Mucosa of descending colon (tissue), 3 donors: Measurements from ENCODE around the gene BNC1. TPM values are rescaled to one million over a fixed set of nuclear protein-coding genes. Genes with fewer than 3 reads are reported as not detected.

Source experiments
- ATAC-seq: fragments of 200-7000 bp; cut with Tn5 transposase; one replicate; pipeline ENCODE4 v1.9.1; 2020; ENCODE audit warnings: mild to moderate bottlenecking, moderate library complexity
- DNase-seq, 3 donors: peaks; one replicate each; pipeline ENCODE4 v3.0.0-alpha.2; 2020
- H3K36me3 ChIP-seq: fragments of 200-600 bp; one replicate; pipeline ENCODE4 v1.8.0; 2021; ENCODE audit warnings: low read depth, mild to moderate bottlenecking
- H3K4me1 ChIP-seq: fragments of 200-600 bp; one replicate; pipeline ENCODE4 v1.8.0; 2021; ENCODE audit warnings: low read depth, mild to moderate bottlenecking
- H3K4me3 ChIP-seq: fragments of 200-600 bp; one replicate; pipeline ENCODE4 v1.8.0; 2021; ENCODE audit warnings: mild to moderate bottlenecking
- H3K9me3 ChIP-seq: fragments of 200-600 bp; one replicate; pipeline ENCODE4 v1.8.0; 2021; ENCODE audit warnings: mild to moderate bottlenecking
- CTCF ChIP-seq: fragments of 200-600 bp; IDR thresholded peaks from one replicate; pipeline ENCODE4 v1.8.0; 2022; ENCODE audit warnings: antibody characterized with exemption, mild to moderate bottlenecking
- intact Hi-C, 2 donors: fragments of 100-400 bp; cut with DNase I in 1 of 2; cut with micrococcal nuclease in 1 of 2; formaldehyde crosslinking; loops; one replicate each; pipeline versions ENCODE4 v1.11.0 to v1.11.1; 2022; cut with DNase I, micrococcal nuclease
- total RNA-seq, 3 donors: library from RNA; stranded (reverse); fragmentation: NEBNext Ultra II Directional in 2 of 3; extraction: Animal tissue kit (Norgen Biotek cat#: 25700) in 2 of 3; gene quantifications; one replicate each; pipeline versions ENCODE4 v1.2.1 to v1.2.4, GENCODE V29; 2021 to 2023
- donor health status: DM: no; HTN: no; CAD: no; lungs with moderate emphysema.
- donor health status: DM: no; HTN: no; CAD: no.
- donor health status: DM: no; HTN: yes; CAD: no.

The BNC1 gene
- total RNA-seq, 3 donors from 2014 or later = 0.16 TPM; not detected in 2

GRCh38 chr15:83322061-83322460, 37.6 kb upstream of the BNC1 start:
- DNase-seq = no peak
- no peaks in the 10 kb centered on the region for H3K9me3 ChIP-seq
- H3K4me3 ChIP-seq = no peak overlapping the region
- H3K4me1 ChIP-seq = no peaks in the 10 kb centered on the region
- no peak for ATAC-seq
- no peaks in the 10 kb centered on the region for H3K36me3 ChIP-seq
- intact Hi-C loops = no loop called here
- TF ChIP-seq CTCF = no peak

- H3K36me3 ChIP-seq = no peaks in the 10 kb centered on the region
- no peaks in the 10 kb centered on the region for H3K4me1 ChIP-seq
- H3K9me3 ChIP-seq = no peaks in the 10 kb centered on the region
- no peak for DNase-seq
- no peak for TF ChIP-seq CTCF
- no peak for ATAC-seq
- no peak overlapping the region for H3K4me3 ChIP-seq
- intact Hi-C loops = no loop called here
Measured at GRCh38 chr15:83320844-83321243, 36.4 kb upstream of the BNC1 start.

- ATAC-seq (no peak), DNase-seq (no peak)
- Histone ChIP-seq H3K4me3 (no peak overlapping the region), H3K4me1 (no peaks in the 10 kb centered on the region), H3K9me3 (no peaks in the 10 kb centered on the region), H3K36me3 (no peaks in the 10 kb centered on the region)
- intact Hi-C loops = no loop called here
- no peak for TF ChIP-seq CTCF
Measured at GRCh38 chr15:83320404-83320803, 35.9 kb upstream of the BNC1 start.

GRCh38 chr15:83319771-83320170, 35.3 kb upstream of the BNC1 start:
- intact Hi-C loops = no loop called here
- no peak overlapping the region for H3K4me3 ChIP-seq
- no peaks in the 10 kb centered on the region for H3K36me3 ChIP-seq
- DNase-seq = no peak
- H3K4me1 ChIP-seq = no peaks in the 10 kb centered on the region
- H3K9me3 ChIP-seq = no peaks in the 10 kb centered on the region
- TF ChIP-seq CTCF = no peak
- ATAC-seq = no peak

GRCh38 chr15:83318861-83319415, 34.5 kb upstream of the BNC1 start:
- no peak overlapping the region for H3K4me3 ChIP-seq
- no peaks in the 10 kb centered on the region for H3K4me1 ChIP-seq
- ATAC-seq = no peak
- H3K9me3 ChIP-seq = no peaks in the 10 kb centered on the region
- H3K36me3 ChIP-seq = no peaks in the 10 kb centered on the region
- no peak for DNase-seq
- intact Hi-C loops = no loop called here
- no peak for TF ChIP-seq CTCF

- no peaks in the 10 kb centered on the region for H3K9me3 ChIP-seq
- ATAC-seq (no peak), DNase-seq (no peak)
- intact Hi-C loops = no loop called here
- no peak overlapping the region for H3K4me3 ChIP-seq
- H3K36me3 ChIP-seq = no peaks in the 10 kb centered on the region
- H3K4me1 ChIP-seq = no peaks in the 10 kb centered on the region
- no peak for TF ChIP-seq CTCF
Measured at GRCh38 chr15:83318036-83318435, 33.6 kb upstream of the BNC1 start.
